Heart left ventricle (tissue), 16 donors: ENCODE measurements around the gene PLD6. TPM values are rescaled to one million over a fixed set of nuclear protein-coding genes. Genes with fewer than 3 reads are reported as not detected.

Experiments used
- ATAC-seq, 4 donors: fragments of 200-7000 bp; cut with Tn5 transposase; one replicate each; pipeline ENCODE4 v1.9.1; 2020 to 2022; ENCODE audit warnings: moderate library complexity in 4 of 4, mild to moderate bottlenecking in 3 of 4, moderate number of reproducible peaks in 1 of 4
- DNase-seq, 5 donors: peaks; one replicate each; pipeline ENCODE4 v3.0.0-alpha.2; 2020
- H3K27ac ChIP-seq, 12 donors: fragments of 200-600 bp; sonication (generic) in 4 of 12; one replicate each; pipeline versions ENCODE4 v1.5.0 to v1.8.0; 2016 to 2022; ENCODE audit warnings: mild to moderate bottlenecking in 2 of 12
- H3K27me3 ChIP-seq, 9 donors: fragments of 200-600 bp; sonication (generic) in 2 of 9; one replicate each; pipeline versions ENCODE4 v1.5.1 to v1.8.0; 2016 to 2022; ENCODE audit warnings: mild to moderate bottlenecking in 3 of 9
- H3K36me3 ChIP-seq, 9 donors: fragments of 200-600 bp; sonication (generic) in 2 of 9; one replicate each; pipeline versions ENCODE4 v1.5.0 to v1.8.0; 2018 to 2022; ENCODE audit warnings: mild to moderate bottlenecking in 2 of 9
- H3K4me1 ChIP-seq, 12 donors: fragments of 200-600 bp; sonication (generic) in 4 of 12; one replicate each; pipeline versions ENCODE4 v1.5.0 to v1.8.0; 2016 to 2022; ENCODE audit warnings: mild to moderate bottlenecking in 3 of 12
- H3K4me3 ChIP-seq, 12 donors: fragments of 200-600 bp; sonication (generic) in 4 of 12; one replicate each; pipeline versions ENCODE4 v1.5.0 to v1.8.0; 2017 to 2022; ENCODE audit warnings: mild to moderate bottlenecking in 9 of 12, moderate library complexity in 4 of 12
- H3K9me3 ChIP-seq, 12 donors: fragments of 200-600 bp; sonication (generic) in 4 of 12; one replicate each; pipeline versions ENCODE4 v1.5.0 to v1.8.0; 2016 to 2022; ENCODE audit warnings: mild to moderate bottlenecking in 1 of 12
- CTCF ChIP-seq, 12 donors: fragments of 200-600 bp; sonication (generic) in 4 of 12; IDR thresholded peaks; one replicate each; pipeline versions ENCODE4 v1.5.0 to v1.8.0; 2018 to 2022; ENCODE audit warnings: antibody characterized with exemption in 12 of 12, mild to moderate bottlenecking in 5 of 12
- POLR2A ChIP-seq, 2 donors: fragments of 450-650 bp; IDR thresholded peaks; one replicate each; pipeline ENCODE4 v1.6.1; 2017; ENCODE audit warnings: antibody characterized with exemption in 2 of 2, mild to moderate bottlenecking in 2 of 2, moderate library complexity in 2 of 2
- WGBS, 4 donors: extraction: QIAGEN DNeasy Blood & Tissue Kit in 2 of 4; methylation state at CpG; one replicate each; pipeline versions ENCODE4 v1.1.5 to v1.1.7; 2013 to 2018; 5-methylcytosine and 5-hydroxymethylcytosine counted together
- intact Hi-C, 10 donors: fragments of 100-400 bp; cut with DNase I; formaldehyde crosslinking; loops; one replicate each; pipeline versions ENCODE4 v1.11.1 to v1.14.2; 2022
- polyA plus RNA-seq, 2 donors: library from polyadenylated mRNA; stranded (reverse); fragments of 200-250 nt; gene quantifications; one replicate each; pipeline ENCODE4 v1.2.3, GENCODE V29; 2013
- total RNA-seq, 9 donors: library from RNA; depleted of rRNA in 2 of 9; stranded (reverse); fragments of >200 nt in 2 of 9; fragmentation: NEBNext Ultra II Directional in 3 of 9; extraction: Animal tissue kit (Norgen Biotek cat#: 25700) in 3 of 9; gene quantifications; one replicate each; pipeline versions ENCODE4 v1.1.0 to v1.2.4, GENCODE V29; 2016 to 2023
- donor health status: ischemic (EF 13 %, LVEDD 7.1; RV severe dilation, severe dysfunction).
- donor health status: healthy with polysubstance abuse.
- donor health status: DM: no; HTN: yes; CAD: no.
- donor health status: DM: no; HTN: no; CAD: no.
- donor health status: ischemic (EF 25% LVEDD 6.9; RV normal size, moderate dysfunction).
- donor health status: ischemic (EF 25% LVEDD 5.7; RV mildly dilated, moderate dysfunction).
- donor health status: healthy.
- donor health status: DM: yes; HTN: yes; CAD: no.
- donor health status: ischemic (EF 35%, LVEDD 5.7; RV mildly dilated, moderate dysfunction).
- donor health status: nonischemic (EF 11% LVEDD 7.7; RV severe dilation, severe dysfunction).
- donor health status: DM: yes; HTN: yes; CAD: no.
- donor health status: PGD.
- donor health status: ischemic (EF 29% LVEDD 5.4; RV normal size, mild dysfunction).
- donor health status: nonischemic (EF 23%, LVEDD 6.1; RV moderate dilation, normal function).

PLD6 gene
- total and polyA plus RNA-seq, 11 donors = 3.8 to 11.8 (median 6.1) TPM

- peaks cover 6 to 100% (median 100%) of the 10 kb centered on the region in 9 donors for H3K36me3 ChIP-seq
- peak in 1 of 5 donors; percentile 18 for DNase-seq
- peak overlapping the region in 1 of 12 donors; percentile 20 for H3K27ac ChIP-seq
- H3K27me3 ChIP-seq = no peaks in the 10 kb centered on the region
- intact Hi-C loops = no loop called here
- no peaks in the 10 kb centered on the region for H3K9me3 ChIP-seq
- no peak for TF ChIP-seq CTCF (IDR thresholded peaks at IDR 0.05)
- no peak for TF ChIP-seq POLR2A (IDR thresholded peaks at IDR 0.05)
- no peak for ATAC-seq
- WGBS, 4 donors = 94 to 95% (median 95%) methylated on average over 12 of the region's 12 CpGs
- peaks cover 0 to 50% (median 22%) of the 10 kb centered on the region in 12 donors for H3K4me1 ChIP-seq
- H3K4me3 ChIP-seq = no peak overlapping the region
These were observed 29.8 kb downstream of the PLD6 start for GRCh38 chr17:17176341-17176740.

DNA sequence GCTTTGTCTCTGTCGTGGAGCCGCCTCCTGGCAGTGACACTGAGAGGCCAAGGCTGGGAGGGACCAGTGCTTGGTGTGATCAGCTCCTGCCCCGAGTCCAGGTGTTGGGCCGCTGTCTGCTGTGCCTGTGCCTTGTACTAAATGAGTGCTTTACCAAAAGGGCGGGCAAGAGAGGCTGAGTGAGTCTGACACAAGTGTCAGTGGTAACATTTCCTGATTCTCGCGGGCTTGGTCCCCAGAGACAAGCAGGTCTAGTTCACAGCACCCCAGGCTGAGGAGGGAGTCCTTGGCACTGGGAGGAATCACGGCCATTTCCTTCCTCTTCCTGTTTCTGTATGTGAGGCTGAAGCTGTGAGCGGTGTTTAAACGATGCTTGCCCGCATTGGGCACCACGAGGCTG is 30.2 kb downstream of the PLD6 start:
- Histone ChIP-seq H3K4me3 (no peak overlapping the region), H3K36me3 (peaks cover 6 to 100% (median 96%) of the 10 kb centered on the region in 9 donors), H3K27me3 (no peaks in the 10 kb centered on the region), H3K4me1 (peaks cover 0 to 50% (median 26%) of the 10 kb centered on the region in 12 donors), H3K27ac (peak overlapping the region in 2 of 12 donors; percentile 18 to 20), H3K9me3 (no peaks in the 10 kb centered on the region)
- DNase-seq = peak in 1 of 5 donors; percentile 47
- TF ChIP-seq POLR2A (IDR thresholded peaks at IDR 0.05) (no peak), CTCF (IDR thresholded peaks at IDR 0.05) (no peak)
- intact Hi-C loops = no loop called here
- no peak for ATAC-seq
- 63 to 76% (median 66%) methylated on average over 11 to 12 of the region's 12 CpGs for WGBS, 4 donors

- Histone ChIP-seq H3K27me3 (no peaks in the 10 kb centered on the region), H3K4me3 (no peak overlapping the region), H3K27ac (no peak overlapping the region), H3K4me1 (peaks cover 0 to 50% (median 28%) of the 10 kb centered on the region in 12 donors), H3K36me3 (peaks cover 6 to 100% (median 95%) of the 10 kb centered on the region in 9 donors), H3K9me3 (no peaks in the 10 kb centered on the region)
- no peak for ATAC-seq
- intact Hi-C loops = no loop called here
- 87 to 96% (median 89%) methylated on average over 5 to 8 of the region's 8 CpGs for WGBS, 4 donors
- peak in 2 of 5 donors; percentile 0 to 17 for DNase-seq
- TF ChIP-seq CTCF (IDR thresholded peaks at IDR 0.05) (no peak), POLR2A (IDR thresholded peaks at IDR 0.05) (no peak)
These were observed 30.8 kb downstream of the PLD6 start for GRCh38 chr17:17175340-17175739.

GRCh38 chr17:17173921-17174320 is 32.2 kb downstream of the PLD6 start:
- no peak overlapping the region for H3K4me3 ChIP-seq
- no peaks in the 10 kb centered on the region for H3K9me3 ChIP-seq
- peaks cover 0 to 40% (median 19%) of the 10 kb centered on the region in 12 donors for H3K4me1 ChIP-seq
- DNase-seq (no peak), ATAC-seq (no peak)
- 82 to 95% (median 94%) methylated on average over 11 to 14 of the region's 14 CpGs for WGBS, 4 donors
- no peak overlapping the region for H3K27ac ChIP-seq
- TF ChIP-seq CTCF (IDR thresholded peaks at IDR 0.05) = no peak
- no peak for TF ChIP-seq POLR2A (IDR thresholded peaks at IDR 0.05)
- intact Hi-C loops = loop anchor here in 1 of 10 donors (5.0 kb wide), 1 partner anchor 63 kb away; the partner anchor contains the start of gene FLCN
- no peaks in the 10 kb centered on the region for H3K27me3 ChIP-seq
- peaks cover 6 to 98% (median 87%) of the 10 kb centered on the region in 9 donors for H3K36me3 ChIP-seq
